NCI-H2227 treated with DMSO at 0.1 percent for 48 hours (cell line): ENCODE results near the gene EYS.

Experiments
- DNase-seq: peaks from one replicate; lab custom pipeline; 2025; lab: John Stamatoyannopoulos, UW

The EYS gene

DNA sequence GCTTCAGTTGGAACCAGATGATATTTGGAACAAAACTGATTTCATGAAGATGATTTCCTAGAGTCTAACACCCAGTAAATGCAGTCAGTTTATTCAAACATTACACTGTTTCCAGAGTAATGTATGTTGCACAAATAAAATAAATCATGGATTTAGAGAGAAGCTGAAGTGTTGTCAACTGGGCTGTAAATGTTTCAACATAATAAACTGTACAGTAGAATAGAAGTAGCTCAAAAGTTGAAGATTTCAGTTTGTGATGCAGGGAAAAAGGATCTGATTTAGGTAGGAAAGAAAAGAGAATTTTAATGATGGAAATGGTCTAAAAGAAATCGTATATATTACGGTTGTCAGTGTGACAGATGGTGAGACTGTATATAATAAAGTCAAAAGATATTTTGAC is 985.2 kb downstream of the EYS start:
- DNase-seq, result no peak

- DNase-seq, result no peak
These were observed 989.7 kb downstream of the EYS start for GRCh38 chr6:64717281-64717680.

GRCh38 chr6:64715624-64716023 is 991.4 kb downstream of the EYS start:
- no peak for DNase-seq

- no peak for DNase-seq
These were observed 993.0 kb downstream of the EYS start for GRCh38 chr6:64714073-64714472.

DNA sequence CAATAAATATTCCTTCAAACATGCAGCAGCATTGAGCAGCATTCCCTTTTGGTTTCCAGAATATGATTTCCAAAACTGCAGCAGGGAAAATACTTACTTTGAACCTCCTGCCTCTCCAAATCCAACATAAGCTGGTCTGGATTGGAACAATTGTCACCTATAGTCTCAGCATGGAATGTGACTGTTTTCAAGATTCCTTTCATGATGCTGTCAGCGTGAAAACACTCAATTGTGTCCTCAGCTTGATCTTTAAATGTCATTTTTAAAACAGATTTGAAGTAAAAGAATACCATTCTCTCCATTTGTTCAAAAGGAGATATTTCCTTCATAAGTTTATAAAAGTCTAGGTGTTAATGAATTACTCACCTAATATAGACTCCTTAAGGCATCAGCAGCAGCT is 993.9 kb downstream of the EYS start:
- DNase-seq, result no peak

DNA sequence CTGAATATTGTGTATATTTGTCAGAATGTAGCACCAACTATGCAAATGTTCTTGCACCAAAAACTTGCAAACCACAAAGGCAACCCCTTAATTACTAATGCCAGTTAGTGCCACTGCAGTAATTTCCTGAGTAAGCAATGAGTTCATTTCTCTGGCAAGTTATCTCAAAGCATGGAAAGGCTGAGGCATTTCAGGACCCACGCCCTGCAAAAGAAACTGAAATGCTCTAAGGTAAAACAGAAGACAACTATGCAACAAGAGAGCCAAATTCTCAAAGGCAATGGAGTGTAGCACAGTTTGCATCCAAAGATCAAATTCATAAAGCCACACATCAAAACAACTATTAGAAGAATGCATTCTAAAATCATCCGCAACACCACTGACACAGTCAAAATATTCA is 994.4 kb downstream of the EYS start:
- no peak for DNase-seq

GRCh38 chr6:64703922-64704321 is 1003.1 kb downstream of the EYS start:
- no peak for DNase-seq

DNA sequence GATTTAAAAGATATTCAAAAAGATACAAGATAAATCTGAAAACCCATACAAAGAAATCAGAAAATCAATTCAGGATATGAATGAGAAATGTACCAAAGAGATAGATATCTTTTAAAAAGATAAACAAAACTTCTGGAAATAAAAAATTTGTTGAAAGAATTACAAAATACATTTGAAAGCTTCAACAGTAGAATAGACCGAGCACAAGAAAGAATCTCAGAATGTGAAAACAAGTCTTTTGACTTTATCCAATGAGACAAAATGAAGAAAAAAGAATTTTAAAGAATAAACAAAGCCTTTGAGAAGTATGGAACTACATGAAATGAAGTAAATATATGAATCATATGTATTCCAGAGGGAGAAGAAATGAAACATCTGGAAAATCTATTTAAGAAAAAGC is 1011.0 kb downstream of the EYS start:
- DNase-seq, result no peak

GRCh38 chr6:64694356-64694755 is 1012.7 kb downstream of the EYS start:
- no peak for DNase-seq

DNA sequence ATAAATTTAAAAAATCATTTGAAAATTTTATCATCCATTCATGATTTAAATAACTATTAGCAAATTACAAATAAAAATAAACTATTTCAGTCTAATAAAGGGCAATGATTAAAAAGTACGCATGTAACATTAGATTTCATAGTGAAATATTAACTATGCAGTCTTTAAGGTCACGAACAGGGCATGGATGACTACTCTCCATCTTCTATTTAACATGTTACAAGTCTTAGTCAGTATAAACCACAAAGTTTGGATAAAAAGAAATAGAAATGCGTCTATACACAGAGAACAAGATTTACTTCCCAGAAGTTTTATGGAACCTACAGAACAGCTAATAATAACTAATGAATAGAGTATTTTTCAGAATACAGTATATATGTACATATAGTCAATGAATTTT is 1016.0 kb downstream of the EYS start:
- DNase-seq, result no peak

DNA sequence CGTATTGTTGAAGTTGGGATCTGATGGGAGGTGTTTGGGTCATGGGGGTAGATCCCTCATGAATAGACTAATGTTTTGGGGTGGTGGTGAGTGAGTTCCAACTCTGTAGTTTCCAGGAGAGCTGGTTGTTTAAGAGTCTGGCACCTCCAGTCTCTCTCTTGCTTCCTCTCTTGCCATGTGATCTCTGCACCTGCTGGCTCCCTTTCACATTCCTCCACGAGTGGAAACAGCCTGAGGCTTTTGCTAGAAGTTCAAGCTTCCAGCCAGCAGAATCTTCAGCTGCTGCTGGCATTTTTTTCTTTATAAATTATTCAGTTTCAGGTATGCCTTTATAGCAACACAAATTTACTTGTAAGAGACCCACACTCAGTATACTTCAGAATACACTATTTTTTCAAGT is 1021.6 kb downstream of the EYS start:
- no peak for DNase-seq

DNA sequence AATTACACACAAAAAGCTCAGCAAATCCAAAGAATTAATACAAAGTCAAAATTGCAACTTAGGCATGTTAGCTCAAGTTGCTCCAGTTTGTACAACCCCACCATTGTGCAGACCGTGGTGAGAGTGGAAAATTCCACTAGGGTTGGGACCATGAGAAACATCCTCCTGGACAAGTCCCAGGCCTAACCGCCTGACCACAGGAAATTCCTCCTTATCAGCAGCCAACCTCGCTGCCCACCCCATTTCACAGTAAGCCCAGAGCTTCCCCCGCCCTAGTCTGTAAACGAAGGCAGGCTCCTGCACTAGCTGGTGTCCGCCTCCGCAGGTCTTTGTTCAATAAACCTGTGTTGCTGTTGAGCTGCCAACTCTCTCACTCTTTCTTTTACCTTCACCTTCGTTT is 1023.3 kb downstream of the EYS start:
- no peak for DNase-seq

DNA sequence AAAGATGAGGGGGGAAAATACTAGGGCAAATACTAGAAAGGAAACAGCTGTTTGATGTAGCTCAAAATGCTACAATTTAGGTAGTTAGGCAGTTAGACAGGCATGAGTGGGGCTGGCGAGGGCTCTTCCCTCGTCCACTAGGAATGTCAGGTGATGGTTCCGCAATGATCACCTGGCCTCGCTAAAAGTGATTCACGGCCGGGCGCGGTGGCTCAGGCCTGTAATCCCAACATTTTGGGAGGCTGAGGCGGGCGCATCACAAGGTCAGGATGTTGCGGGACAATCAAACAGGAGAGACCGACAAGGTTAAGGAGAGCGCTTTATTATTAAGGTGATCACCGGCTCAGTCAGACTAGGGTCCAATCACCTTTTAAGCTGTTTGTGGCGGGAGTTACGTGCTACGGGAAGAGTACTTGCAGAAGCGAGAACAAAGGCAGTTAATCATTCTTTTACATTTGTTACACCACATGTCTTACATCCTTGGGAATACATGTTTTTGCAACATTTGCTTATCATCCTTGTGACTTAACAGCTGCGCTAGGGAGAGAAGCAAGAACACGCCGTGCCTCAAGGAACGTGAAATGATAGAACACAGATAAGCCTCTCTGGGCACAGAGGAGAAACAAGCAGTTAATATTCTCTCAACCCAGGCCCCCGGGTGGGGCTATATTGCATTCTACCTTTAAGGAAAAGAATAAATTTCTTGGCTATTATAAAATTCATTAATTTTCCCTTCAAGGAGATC is 1025.4 kb downstream of the EYS start:
- no peak for DNase-seq

DNA sequence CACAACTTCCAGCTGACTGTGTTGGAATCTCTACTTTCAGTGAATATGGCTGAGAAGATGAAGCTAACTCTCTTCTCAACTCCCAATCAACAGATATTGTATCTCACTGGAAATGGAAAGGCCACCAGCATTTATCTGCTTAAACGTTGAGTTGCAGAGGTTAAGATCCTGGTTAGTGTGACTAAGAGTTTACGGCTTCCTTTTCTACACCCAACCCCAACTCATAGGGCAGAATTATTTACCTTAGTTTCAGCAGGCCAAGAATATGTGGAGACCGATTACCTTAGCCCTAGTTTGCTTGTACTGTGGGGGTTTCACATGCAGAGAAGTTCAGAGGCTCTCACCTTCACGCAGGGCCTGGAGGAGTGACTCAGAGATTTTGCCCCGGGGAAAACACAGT is 1026.6 kb downstream of the EYS start:
- no peak for DNase-seq

DNA sequence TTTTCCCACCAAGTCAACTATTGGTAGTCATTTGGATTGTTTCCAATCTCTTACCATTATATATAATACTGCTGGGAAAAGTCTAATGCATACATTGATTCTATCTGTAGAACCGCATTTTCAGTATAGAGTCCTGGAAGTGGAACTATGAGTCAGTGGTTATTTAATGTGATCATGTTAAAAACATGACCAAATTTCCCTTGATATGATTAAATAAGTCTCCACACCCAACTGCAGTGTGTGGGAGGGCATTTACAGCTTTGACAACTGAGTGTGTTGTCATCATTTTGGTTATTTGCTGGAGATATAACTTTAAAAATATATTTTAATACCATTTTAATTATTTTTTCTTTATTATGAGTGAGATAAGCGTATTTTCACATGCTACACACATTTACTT is 1027.6 kb downstream of the EYS start:
- DNase-seq, result no peak

- DNase-seq, result no peak
These were observed 1034.4 kb downstream of the EYS start for GRCh38 chr6:64672651-64673050.

GRCh38 chr6:64672131-64672530 is 1034.9 kb downstream of the EYS start:
- no peak for DNase-seq

DNA sequence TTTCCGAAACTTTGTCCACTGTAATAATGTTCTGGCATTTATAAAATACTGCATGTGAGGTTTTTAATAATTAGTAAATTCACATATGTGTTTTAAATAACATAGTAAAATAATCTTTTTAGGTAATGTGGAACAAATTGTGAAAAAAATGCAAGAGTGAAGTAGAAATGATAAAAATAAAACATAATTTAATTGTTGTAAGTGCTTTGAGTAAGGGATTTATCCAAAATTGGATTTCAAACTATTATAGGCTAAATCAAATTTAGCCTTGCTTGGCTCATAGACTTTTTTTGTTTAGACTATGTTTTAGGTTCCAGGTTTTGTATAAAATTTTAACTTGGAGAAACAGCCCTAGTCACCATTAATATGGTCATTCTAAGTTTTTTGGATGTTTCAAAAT is 1041.9 kb downstream of the EYS start:
- no peak for DNase-seq

DNA sequence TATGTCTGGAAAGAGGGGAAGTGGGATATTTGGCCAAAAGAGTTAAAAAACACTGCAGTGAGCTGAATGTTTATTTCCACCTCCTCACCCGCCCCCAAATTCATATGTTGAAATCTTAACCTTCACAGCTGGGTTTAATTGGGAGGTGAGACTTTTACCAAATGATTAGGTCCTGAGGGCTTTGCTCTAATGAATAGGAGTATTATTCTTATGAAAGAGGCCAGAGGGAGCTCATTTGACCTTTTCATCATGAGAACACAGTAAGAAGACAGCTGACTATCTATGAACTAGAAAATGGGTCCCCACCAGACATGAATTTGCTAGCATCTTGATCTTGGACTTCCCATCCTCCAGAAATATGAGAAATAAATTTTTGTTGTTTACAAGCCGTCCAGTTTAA is 1042.5 kb downstream of the EYS start:
- no peak for DNase-seq

DNA sequence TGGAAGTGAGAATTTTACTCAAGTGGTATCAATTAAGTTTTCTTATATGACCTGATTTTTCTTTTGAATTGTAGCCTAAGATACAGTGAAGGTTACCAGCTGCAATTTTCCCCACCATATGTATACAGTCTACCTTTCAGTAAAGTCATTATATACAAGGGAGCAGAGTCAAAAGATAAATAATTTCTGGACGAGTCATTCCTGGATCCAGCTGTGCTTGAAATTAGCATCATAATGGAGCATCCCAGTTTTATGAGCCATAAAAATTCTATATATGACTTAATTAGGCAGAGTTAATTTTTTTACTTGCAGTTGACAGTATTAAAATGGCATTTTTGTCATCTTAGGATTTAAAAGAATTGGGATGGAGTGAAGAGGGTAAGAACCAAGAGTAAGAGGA is 1063.0 kb downstream of the EYS start:
- DNase-seq, result no peak

- DNase-seq, result no peak
These were observed 1076.1 kb downstream of the EYS start for GRCh38 chr6:64630901-64631300.

GRCh38 chr6:64622944-64623343 is 1084.1 kb downstream of the EYS start:
- DNase-seq, result no peak

GRCh38 chr6:64602993-64603392 is 1104.0 kb downstream of the EYS start:
- DNase-seq, result no peak

GRCh38 chr6:64591676-64592036 is 1115.4 kb downstream of the EYS start:
- peak; percentile 19 for DNase-seq
